Measurements from ENCODE around the gene KRTAP2-4. TPM values are rescaled to one million over a fixed set of nuclear protein-coding genes. Genes with fewer than 3 reads are reported as not detected.
"Not testable (repeated sequence)": the region's sequence is repeated elsewhere in the genome, so short reads cannot be mapped to it uniquely, and the experiment has no call there.

The KRTAP2-4 gene
- total RNA-seq, 1 donor from 2014 or later, result not detected

DNA sequence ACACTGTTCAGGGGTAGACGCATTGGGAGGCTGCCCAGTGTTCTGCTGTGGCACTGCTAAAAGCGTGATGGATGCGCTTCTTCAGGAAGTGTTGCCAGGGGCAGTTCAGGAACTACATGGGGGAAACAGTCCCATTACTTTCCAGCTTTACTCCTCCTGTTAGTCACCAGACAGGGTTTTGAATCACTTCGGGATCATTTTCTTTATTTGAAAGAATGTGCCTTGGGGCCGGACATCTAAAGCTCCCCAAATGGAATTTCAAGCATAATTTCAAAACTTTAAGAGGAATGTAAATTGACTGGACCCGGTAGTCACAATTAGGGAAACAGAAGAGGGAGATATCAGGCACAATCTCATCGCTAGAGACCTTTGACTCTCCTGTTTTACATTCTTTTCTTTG, 17.2 kb downstream of the KRTAP2-4 start:
- DNase-seq (no peak), ATAC-seq (ENCODE audit: poor library complexity) (no peak)
- intact Hi-C loops (cut with DNase I), result no loop called here

- intact Hi-C loops (cut with DNase I); ATAC-seq (ENCODE audit: poor library complexity); DNase-seq: not testable (repeated sequence)
Observed at GRCh38 chr17:41046735-41047465, 18.8 kb downstream of the KRTAP2-4 start, which contains the start of gene KRTAP2-1. Gene KRTAP2-1, minus strand, starts transcription at chr17:41047316. Its CDS starts 49 bp downstream, at chr17:41047267.

GRCh38 chr17:41042953-41043352, 22.7 kb downstream of the KRTAP2-4 start:
- intact Hi-C loops (cut with DNase I), result no loop called here
- no peak for DNase-seq
- ATAC-seq (ENCODE audit: poor library complexity), result no peak

- DNase-seq; ATAC-seq (ENCODE audit: poor library complexity); intact Hi-C loops (cut with DNase I): not testable (repeated sequence)
Observed at GRCh38 chr17:41040783-41041571, 24.7 kb downstream of the KRTAP2-4 start, which contains the start of gene KRTAP1-1. Gene KRTAP1-1, minus strand, starts transcription at chr17:41041450. Its CDS starts 53 bp downstream, at chr17:41041397.

GRCh38 chr17:41037853-41038350, 27.8 kb downstream of the KRTAP2-4 start:
- ATAC-seq (ENCODE audit: poor library complexity) (no peak), DNase-seq (no peak)
- intact Hi-C loops (cut with DNase I), result no loop called here

- ATAC-seq (ENCODE audit: poor library complexity); intact Hi-C loops (cut with DNase I); DNase-seq: not testable (repeated sequence)
Observed at GRCh38 chr17:41034346-41034935, 31.2 kb downstream of the KRTAP2-4 start, which contains the start of gene KRTAP1-3. Gene KRTAP1-3, minus strand, starts transcription at chr17:41034874. Its CDS starts 53 bp downstream, at chr17:41034821.

- intact Hi-C loops (cut with DNase I), result no loop called here
- DNase-seq, result no peak
- ATAC-seq (ENCODE audit: poor library complexity), result no peak
Observed at GRCh38 chr17:41029633-41030245, 35.9 kb downstream of the KRTAP2-4 start, which contains the start of gene KRTAP1-4. Gene KRTAP1-4, minus strand, starts transcription at chr17:41030195. Its CDS starts 117 bp downstream, at chr17:41030078.

GRCh38 chr17:41026715-41027471, 38.8 kb downstream of the KRTAP2-4 start, which contains the start of gene KRTAP1-5:
Gene KRTAP1-5, minus strand, starts transcription at chr17:41027208. Its CDS starts 53 bp downstream, at chr17:41027155.
- intact Hi-C loops (cut with DNase I), result no loop called here

GRCh38 chr17:41024697-41025096, 41.0 kb downstream of the KRTAP2-4 start:
- ATAC-seq (ENCODE audit: poor library complexity), result no peak
- intact Hi-C loops (cut with DNase I), result no loop called here

More at GRCh38 chr17:41026715-41027471, 38.8 kb downstream of the KRTAP2-4 start, which contains the start of gene KRTAP1-5:
- DNase-seq (no peak), ATAC-seq (ENCODE audit: poor library complexity) (no peak)

DNA sequence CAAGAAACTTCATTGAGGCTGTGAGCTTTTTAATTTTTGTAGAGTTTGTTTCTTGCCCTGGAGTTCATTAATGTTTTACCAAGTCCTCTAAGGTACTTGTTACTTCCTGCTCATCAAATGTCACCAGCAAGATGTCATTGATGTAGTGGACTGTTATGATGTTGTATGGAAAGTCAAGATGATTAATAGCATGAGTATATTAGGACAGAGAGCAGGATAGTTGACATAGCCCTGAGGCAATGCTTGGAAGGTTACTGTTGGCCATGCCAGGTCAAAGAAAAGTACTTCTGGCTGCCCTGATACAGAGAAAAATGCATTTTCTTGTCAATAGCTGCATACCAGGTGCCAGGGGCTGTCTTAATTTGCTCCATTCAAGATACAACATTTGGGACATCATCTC, 45.3 kb downstream of the KRTAP2-4 start:
- DNase-seq (no peak), ATAC-seq (ENCODE audit: poor library complexity) (no peak)
- intact Hi-C loops (cut with DNase I), result no loop called here

More at GRCh38 chr17:41024697-41025096, 41.0 kb downstream of the KRTAP2-4 start:
- no peak for DNase-seq

- ATAC-seq (ENCODE audit: poor library complexity) (no peak), DNase-seq (no peak)
- intact Hi-C loops (cut with DNase I), result no loop called here
Observed at GRCh38 chr17:41019415-41019814, 46.3 kb downstream of the KRTAP2-4 start.

DNA sequence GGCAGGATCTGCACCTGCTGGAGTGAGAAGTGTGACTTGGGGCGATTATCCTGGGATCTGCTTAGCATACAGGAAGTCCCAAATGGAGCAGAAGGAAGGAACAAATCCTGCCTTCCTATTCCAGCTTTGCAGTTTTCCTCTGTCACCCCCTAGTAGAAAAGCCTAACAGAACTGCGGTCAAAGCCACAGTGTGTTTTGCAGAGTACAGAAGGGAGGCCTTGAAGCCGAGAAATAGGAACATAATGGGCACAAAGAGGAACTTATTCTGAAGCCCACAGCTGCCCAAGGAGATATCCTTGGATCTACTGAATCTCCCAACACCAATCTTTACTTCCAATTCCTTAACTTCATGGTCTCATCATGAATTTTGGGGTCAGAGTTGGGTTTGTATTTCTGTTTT, 47.1 kb downstream of the KRTAP2-4 start:
- intact Hi-C loops (cut with DNase I), result no loop called here

DNA sequence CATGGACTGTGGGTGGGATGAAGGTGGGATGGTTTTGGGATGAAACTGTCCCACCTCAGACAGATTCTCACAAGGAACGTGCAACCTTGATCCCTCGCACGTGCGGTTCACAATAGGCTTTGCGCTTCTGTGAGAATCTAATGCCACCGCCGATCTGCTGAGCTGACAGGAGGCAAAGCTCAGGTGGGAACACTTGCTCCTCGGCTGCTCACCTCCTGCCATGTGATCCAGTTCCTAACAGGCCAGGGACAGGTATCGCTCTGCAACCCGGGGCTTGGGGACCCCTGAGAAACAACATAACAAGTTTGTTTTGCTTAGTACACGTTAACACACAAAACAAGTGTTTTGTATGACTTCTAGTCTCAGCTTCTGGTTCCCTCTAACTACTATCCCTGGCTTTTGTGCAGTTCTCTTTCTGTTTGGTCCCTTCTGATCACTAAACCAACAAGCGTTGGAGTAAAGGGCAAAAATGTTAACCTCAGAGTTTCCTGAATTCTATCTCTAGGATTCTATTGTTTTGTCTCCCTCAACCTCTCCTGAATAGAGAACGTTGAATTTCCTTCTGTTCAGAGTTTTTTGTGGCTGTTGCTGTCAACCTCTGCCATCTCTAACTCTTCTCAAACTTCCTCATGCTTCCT, 49.0 kb downstream of the KRTAP2-4 start:
- DNase-seq (no peak), ATAC-seq (ENCODE audit: poor library complexity) (no peak)
- intact Hi-C loops (cut with DNase I), result no loop called here

More for the DNA sequence above, 47.1 kb downstream of the KRTAP2-4 start:
- ATAC-seq (ENCODE audit: poor library complexity), result no peak
- no peak for DNase-seq

- intact Hi-C loops (cut with DNase I), result no loop called here
- ATAC-seq (ENCODE audit: poor library complexity) (no peak), DNase-seq (no peak)
Observed at GRCh38 chr17:41015454-41015853, 50.2 kb downstream of the KRTAP2-4 start.
